HG03342 (cell line): ENCODE data around the gene MT1F.
"Not testable (repeated sequence)": the region's sequence is repeated elsewhere in the genome, so short reads cannot be mapped to it uniquely, and the experiment has no call there.

Experiments used
- ATAC-seq: cut with Tn5 transposase; IDR thresholded peaks from one replicate; pipeline ENCODE4 v1.9.1; 2021; ENCODE audit warnings: mild to moderate bottlenecking, moderate library complexity; ENCODE audit not compliant: unreplicated experiment

Gene MT1F

DNA sequence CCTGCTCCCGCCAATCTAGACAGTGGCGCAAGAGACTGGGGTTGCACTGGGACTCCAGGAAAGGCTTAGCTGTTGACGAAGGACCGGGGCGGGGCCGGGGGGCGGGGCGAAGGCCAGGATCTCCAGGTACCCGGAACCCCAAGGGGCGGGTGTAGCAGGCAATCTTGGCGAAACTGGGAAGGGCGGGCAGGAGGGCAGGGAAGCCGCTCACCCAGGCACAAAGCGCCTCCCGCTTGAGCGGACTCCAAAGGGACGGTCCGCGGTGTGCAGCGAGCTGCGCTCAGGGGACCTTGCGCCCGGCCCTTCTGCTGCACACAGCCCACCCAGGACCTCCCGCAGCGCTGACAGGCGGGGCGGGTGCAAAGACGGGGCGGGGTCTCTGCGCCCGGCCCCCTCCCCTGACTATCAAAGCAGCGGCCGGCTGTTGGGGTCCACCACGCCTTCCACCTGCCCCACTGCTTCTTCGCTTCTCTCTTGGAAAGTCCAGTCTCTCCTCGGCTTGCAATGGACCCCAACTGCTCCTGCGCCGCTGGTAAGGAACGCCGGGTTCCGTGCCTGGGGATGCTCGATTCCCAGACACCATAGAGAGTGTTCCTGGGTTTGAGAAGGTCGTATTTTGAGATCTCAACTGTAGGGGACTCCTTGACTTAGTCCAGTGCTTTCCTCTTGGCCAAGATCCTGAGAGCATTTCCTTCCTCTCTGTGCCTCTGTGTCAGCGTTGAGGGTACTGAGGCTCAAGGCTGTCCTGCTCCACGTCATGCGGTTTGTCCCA, at the start of gene MT1F:
TSS of gene MT1F (plus strand) at position 405 of the 772 bp plus-strand sequence. CDS start at position 505, 100 bp downstream.
- peak; percentile 52 for ATAC-seq

DNA sequence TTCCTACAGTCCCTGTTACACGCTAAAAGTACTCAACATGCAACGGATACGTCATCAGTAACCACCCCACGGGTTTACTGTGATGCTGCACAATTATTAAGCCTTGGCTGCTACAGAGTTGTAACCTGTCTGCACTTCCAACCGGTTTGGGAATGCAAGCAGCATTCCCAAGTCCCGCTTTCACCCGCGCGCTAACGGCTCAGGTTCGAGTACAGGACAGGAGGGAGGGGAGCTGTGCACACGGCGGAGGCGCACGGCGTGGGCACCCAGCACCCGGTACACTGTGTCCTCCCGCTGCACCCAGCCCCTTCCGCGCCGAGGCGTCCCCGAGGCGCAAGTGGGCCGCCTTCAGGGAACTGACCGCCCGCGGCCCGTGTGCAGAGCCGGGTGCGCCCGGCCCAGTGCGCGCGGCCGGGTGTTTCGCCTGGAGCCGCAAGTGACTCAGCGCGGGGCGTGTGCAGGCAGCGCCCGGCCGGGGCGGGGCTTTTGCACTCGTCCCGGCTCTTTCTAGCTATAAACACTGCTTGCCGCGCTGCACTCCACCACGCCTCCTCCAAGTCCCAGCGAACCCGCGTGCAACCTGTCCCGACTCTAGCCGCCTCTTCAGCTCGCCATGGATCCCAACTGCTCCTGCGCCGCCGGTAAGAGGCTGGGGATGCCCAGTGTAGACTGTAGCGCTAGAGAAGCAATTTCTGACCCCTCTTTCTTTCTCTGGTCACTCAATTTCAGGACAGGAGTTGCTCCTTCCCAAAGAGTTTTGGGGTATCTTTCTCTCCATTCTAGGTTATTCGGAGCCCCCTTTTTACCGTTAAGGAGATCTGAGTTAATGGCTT, 49.5 kb upstream of the MT1F start, which contains the start of gene MT2A:
TSS of gene MT2A (plus strand) at position 542 of the 833 bp plus-strand sequence. CDS start at position 614, 72 bp downstream.
- peak; percentile 87 for ATAC-seq

DNA sequence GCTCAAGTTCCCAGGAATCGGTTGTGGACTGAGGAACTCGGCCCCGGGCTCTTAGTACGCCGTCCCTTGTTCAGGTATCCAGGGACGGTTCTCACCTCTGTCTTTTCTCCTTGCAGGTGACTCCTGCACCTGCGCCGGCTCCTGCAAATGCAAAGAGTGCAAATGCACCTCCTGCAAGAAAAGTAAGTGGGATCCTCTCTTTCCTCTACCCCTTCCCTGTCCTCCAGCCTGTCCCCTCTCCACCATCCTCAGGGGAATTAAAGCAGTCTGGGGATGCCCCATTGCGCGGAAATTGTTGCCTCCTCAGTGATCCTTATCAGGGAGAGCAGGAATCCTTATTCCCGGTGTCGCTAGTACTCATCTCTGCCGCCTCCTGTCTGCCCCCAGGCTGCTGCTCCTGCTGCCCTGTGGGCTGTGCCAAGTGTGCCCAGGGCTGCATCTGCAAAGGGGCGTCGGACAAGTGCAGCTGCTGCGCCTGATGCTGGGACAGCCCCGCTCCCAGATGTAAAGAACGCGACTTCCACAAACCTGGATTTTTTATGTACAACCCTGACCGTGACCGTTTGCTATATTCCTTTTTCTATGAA, 48.8 kb upstream of the MT1F start:
- no peak for ATAC-seq

DNA sequence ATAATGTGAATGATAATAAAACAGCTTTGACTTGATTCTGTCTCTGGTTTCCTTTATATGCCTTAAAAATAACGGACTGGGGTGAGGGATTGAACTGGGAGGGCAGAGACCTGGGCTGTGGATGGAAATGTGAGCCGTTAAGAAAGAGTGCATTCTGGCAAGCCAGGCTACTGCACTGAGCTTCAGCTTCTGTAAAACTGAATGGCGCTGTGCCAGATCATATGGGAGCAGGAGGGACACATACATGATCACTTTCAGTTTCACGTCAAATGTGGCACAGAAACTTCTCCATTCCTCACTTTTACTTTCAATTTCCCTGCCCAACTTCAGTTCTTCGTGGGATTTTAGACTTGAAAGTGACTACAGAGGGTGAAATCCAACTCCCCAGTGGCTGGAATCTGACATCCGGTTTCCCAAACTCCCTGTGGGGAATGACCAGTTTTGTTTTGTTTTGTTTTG, 48.3 kb upstream of the MT1F start:
- ATAC-seq = peak; percentile 45

DNA sequence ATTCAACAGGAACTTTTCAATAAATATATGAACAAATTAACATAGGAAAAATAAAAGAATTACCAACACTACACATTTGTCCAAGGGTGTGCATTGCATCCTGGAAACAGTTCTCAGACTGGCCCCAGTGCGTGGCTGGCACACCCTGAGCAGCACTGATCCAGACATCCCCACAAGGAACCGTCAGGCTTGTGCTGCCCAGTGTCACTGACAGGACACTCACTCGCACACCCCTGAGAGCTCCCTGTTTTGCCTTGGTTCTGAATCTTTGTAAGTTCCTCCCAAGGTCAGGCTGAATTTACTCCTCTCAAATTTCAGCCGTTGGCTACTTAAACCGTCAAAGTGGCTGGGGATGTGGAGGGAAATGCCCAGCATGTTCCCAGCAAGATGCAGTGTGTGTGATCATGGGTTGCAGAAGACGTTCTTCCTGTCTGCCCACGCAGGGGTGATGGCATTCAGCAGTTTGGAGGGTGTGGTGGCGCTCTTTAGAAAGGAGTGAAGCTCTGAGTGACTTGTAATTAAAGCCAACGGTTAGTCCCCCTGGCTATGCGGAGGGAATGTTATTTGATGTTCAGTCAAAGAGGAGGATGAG, 47.6 kb upstream of the MT1F start:
- no peak for ATAC-seq

DNA sequence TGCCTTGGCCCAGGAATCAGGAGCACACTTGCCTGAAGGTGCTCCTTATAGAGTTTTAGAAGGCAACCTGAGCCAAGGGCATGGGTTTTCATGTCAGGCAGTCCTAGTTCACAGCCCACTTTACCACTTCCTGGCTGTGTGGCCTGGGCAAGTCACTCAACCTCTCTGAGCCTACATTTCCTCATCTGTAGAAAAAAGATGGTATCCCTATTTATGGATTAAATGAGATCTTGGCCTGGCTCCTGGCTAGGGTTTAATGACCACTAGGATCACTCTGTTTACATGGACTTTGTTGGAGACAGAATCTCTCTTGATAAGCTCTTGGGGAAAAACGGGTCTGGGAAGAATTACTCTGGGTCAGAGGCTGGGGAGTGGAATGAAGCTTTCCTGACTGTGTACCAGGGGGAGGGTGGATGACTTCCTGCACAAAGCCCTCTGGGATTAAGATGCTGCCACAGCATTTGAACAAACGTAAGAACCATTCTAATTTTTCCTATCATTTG, 47.1 kb upstream of the MT1F start:
- ATAC-seq = no peak

DNA sequence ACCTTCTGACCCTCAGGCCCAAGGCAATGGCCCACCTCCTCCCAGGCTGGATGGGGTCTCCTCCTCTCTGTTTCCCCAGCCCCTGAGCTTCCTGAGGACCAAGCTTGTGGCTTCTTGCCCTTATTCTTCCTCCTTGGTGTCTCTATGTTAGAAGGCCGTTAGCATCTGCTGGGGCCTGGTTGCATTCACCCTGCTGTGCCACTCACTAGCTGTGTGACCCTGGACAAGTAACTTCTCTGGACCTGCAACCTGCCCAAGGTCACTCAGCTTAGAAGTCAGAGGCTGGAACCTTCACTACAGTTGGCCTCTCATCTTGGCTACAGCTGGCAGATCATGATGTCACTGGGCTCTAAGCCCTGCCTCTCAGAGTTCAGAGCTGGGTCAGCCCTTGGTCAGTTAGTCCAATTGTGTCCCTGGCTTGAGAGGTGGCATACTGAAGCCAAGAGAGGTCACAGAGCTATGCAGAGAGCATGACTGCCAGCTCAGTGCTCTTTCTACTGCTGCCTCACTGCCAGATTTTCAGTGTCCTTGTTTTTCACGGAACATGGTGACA, 46.4 kb upstream of the MT1F start:
- no peak for ATAC-seq

DNA sequence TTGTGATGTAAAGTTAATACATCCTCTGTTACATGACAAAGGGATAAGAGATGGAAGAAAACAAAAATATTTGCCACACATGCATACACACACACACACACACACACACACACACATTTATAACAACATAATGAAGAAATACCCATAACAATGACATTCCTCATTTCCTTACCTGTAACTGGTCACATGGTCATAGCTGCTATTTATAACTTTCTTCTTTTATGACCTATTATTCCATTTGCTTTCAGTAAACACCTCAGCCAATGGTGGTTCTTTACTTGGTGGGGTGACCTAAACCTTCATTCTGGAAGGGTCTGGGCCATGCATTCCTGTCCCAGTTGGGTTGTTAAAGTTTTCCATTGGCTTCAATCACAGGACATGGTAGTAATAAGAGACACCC, 44.1 kb upstream of the MT1F start:
- no peak for ATAC-seq

DNA sequence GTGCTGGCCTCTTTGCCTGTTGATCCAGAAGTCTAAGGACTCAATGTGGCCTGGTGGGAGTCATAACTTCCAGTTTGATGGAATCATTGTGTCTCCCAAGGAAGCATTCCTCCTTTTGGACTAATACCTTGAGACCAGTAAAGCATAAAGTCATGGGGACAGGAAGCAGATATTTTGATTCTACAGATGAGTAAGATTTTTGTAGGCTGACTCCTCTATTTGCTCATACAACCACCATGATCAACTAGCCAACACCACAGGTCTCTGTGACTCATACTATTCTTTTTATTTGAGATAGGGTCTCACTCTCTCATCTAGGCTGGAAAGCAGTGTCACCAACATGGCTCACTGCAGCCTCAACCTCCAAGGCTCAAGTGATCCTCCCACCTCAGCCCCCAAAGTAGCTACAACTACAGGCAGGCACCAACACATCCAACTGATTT, 43.2 kb upstream of the MT1F start:
- no peak for ATAC-seq

DNA sequence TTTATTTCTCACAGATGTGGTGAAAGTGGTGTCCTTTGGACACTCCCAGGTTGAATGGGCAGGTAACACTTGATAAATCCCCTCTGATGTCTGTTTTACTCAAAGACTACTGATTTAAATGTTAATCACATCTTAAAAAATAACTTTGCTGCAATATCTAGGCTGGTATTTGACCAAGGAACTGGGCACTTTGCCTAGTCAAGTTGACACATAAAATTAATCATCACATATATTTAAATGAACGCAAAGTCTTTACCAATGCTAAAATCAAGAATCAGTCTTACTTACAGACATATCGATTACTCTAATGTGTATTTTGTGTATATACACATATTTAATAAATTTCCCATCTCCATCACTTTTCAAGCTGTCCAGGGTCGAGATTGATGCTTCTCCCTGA, 42.4 kb upstream of the MT1F start:
- ATAC-seq = no peak

DNA sequence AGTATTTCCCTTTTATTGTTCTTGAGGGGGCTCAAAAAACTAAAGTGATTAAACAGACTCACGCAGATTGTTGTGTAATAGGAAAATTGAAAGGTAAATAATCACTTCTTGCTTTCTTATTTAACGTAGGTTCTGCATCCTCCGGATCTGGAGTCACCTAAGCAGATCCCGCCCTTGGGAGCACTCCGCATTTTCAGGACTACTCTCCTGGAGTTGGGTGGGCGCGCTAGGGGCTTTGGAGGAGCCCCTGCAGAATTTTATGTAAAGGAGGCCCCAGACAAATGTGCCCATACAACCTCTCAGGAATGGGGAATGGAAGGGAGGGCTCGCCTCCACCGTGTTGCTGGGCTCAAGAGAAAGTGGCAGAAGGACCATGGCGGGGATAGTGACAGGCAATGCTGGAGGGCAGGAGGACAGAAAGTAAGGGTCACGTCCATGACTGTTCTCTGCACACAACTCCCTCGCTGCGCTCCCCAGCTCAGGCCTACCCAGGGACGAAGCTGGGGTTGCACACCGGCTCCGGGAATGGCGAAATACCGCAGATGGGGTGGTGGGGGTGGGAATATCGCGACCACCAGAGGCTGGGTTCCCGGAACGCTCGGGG, 41.0 kb upstream of the MT1F start:
- no peak for ATAC-seq

DNA sequence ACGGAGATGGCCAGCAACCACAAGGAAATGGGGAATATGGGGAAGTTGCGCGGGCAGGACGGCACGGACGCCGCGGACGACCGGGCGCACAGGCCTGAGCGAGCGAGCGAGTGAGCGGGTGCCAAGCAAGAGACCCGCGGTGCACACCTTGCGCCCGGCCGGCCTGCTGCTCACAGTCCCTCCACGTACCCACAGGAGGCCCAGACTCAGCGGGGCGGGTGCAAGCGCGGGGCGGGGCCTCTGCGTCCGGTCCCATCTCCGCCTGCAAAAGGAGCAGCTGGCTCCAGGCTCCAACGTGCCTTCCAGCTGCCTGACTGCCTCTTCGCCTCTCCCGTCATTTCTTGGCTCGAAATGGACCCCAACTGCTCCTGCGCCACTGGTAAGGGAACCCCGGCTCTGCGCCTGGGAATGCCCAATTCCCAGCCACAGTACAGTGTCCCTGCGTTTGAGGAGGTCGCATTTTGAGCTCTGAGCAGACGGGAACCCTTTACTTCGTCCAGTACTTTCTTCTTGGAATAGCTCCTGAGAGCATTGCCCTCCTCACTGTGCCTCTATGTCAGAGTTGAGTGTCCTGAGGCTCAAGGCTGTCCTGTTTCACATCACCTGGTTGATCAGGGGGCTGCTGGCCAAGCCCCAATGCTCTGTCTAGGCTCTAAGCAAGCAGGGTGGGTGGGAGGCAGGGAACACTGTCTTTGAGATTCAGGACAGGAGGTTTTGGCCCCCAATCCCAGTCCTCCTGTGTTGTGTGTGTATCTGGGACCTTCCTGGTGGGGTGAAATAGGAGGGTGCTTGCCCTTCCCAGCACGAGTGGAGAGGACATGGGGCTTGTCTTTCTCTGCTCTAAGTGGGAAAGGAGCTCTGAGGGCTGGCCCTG, 40.3 kb upstream of the MT1F start:
- no peak for ATAC-seq

DNA sequence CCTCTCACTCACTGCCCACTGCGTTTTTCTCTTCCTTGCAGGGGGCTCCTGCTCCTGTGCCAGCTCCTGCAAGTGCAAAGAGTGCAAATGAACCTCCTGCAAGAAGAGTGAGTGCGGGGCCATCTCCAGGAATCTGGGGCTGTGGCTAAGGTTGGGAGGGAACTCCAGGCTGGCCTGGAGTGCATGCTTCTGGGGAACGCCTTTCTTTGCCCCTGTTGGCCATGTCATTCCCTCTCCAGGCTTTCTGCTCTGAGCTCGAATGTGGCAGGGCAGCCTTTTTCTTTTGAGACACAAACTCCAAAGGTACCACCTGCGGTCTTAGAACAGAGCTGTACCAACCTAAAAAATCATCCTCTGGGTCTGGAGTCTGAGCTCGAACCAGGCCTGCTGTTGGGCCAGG, 39.6 kb upstream of the MT1F start:
- no peak for ATAC-seq

DNA sequence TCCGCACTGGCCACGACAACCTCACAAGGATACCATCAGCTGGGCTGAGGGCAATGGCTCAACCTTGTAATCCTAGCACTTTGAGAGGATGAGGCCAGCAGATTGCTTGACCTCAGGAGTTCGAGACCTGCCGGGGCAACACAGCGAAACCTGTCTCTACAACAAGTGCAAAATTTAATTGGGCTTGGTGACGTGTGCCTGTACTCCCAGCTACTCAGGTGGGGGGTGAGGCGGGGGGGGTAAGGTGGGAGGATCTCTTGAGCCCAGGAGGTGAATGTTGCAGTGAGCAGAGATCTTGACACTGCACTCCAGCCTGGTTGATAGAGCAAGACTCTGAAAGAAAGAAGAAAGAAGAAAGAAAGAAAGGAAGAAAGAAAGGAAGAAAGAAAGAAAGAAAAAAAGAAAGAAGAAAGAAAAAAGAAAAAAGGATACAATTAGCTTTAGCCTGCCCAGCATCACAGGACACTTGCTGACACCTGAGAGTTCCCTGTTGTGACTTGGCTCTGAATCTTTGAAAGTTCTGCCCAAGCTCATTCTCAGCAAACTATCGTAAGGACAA, 37.3 kb upstream of the MT1F start:
- no peak for ATAC-seq

DNA sequence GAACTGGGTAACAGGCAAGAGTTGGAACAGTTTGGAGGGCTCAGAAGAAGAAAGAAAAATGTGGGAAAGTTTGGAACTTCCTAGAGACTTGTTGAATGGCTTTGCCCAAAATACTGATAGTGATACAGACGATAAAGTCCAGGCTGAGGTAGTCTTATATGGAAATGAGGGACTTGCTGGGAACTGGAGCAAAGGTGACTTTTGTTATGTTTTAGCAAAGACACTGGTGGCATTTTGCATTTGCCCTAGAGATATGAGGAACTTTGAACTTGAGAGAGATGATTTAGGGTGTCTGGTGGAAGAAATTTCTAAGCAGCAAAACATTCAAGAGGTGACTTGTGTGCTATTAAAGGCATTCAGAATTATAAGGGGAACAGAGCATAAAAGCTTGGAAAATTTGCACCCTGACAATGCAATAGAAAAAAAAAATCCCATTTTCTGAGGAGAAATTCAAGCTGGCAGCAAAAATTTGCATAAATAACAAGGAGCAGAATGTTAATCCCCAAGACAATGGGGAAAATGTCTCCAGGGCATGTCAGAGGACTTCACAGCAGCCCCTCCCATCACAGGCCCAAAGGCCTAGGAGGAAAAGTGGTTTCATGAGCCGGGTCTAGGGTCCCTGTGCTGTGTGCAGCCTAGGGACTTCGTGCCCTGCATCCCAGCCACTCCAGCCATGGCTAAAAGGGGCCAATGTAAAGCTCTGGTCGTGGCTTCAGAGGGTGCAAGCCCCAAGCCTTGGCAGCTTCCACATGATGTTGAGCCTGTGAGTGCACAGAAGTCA, 35.9 kb upstream of the MT1F start:
- ATAC-seq = not testable (repeated sequence)

DNA sequence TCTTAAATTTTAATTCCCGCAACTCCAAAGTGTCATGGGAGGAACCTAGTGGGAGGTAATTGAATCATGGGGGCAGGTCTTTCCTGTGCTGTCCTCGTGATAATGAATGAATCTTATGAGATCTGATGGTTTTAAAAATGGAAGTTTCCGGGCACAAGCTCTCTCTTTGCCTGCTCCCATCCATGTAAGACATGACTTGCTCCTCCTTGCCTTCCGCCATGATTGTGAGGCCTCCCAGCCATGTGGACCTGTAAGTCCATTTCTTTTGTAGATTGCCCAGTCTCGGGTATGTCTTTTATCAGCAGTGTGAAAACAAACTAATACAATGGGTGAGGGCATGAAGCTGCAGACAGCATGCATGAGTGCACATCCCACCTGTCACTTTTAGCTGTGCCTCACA, 34.6 kb upstream of the MT1F start:
- not testable (repeated sequence) for ATAC-seq

DNA sequence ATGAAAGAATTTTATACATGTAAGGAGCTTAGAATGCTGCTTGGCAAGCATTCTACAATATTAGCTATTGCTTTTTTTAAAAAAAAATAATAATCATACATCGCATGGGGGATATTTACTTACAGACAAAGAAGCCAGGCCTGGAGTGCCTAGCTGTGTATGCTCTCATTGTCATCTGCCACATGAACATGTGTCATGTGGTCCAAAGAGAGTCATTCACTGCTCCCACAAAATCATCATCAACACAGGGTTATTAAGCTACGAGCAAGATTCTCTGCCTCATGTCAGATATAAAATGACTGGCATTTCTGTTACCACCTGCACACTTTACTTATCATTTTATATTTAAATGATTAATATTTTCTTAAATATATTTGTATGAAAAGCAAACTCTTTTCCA, 34.1 kb upstream of the MT1F start:
- no peak for ATAC-seq
